Hindlimb muscle (tissue), 1 donor: ENCODE measurements around the gene CNN3. TPM values are rescaled to one million over a fixed set of nuclear protein-coding genes. Genes with fewer than 3 reads are reported as not detected.

Source experiments
- DNase-seq: peaks from one replicate; pipeline ENCODE4 v3.0.0-alpha.2; 2013
- polyA plus RNA-seq: library from polyadenylated mRNA; unstranded; fragments of 120-200 nt; gene quantifications from one replicate; pipeline ENCODE4 v1.2.1, GENCODE V29; 2013; ENCODE audit not compliant: insufficient read length

The CNN3 gene
- polyA plus RNA-seq, 1 donor: 353 TPM

DNA sequence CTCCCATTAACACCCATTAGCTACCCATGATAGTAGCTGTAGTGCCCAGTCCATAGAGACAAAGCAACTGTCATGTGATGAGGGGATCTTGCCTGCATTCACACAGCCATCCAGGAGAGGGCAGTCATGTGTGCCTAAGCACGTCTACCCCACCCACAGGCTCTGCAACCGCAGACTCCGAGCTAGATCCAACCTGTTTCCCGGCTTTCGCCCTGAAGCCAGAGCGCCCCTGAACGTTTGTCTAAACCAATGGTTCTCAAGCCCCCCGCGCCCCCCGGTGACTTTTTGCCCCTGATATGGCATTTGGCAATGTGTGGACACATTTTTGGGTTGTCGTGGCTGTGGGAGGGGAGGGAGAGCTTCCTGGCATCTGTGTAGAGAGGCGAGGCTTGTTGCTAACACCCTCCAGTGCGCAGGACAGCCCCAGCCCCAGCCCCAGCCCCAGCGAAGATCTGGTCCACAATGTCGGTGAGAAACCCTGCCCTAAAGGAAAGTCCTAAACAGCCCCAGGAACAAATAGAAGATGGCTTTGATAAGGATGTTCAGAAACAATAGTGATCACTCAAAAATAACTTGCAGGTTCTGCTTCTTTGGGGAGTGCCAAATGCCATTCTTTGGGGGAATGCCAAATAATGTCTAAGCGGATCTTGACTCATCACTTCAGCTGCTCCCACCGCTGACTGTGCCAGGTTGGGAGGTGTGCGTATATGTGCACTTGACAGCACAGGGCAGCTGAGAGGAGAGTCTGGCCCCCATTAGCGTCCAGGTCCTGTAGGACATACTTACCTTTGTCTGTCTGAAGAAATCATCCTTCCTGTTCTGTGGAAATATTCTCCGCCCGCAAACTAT lies 72.2 kb downstream of the CNN3 start:
- peak; percentile 93 for DNase-seq

DNA sequence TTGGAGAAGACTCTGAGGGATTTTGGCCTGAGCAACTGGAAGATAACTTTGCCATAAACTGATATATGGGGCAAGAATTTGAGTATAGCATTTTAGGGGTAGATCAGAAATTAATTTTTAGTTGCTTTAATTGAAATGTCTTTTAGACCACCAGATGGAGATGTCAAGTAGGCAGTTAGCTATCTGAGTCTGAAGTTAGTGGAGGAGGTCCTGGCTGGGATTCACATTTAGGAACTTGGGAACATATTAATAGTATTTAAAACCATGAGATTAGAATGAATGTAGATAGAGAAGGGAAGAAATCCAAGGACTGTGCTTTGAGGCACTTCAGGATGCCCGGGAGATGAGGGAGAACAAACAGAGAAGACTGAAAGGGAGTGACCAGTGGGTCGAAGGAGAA lies 74.1 kb downstream of the CNN3 start:
- no peak for DNase-seq

DNA sequence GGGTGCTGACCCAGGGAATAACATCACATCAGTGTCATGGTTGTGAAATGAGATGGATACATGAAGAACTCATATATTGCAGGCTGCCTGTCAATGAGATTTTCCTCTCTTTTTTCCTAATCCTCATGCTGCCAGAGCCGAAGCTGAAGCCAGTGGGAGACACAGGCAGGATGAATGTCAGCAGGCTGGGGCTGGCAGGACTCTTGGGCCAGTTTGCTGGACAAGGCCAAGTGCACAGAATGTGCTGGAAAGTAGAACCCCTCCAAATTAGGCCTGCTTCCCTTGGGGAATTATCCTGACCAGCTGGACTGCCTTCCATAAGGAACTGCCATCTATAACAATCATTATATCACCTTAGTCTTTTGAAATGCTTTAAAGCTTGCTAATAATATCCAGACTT lies 75.3 kb downstream of the CNN3 start:
- no peak for DNase-seq

Other genes with a start within 250 kb of the CNN3 start
- gene SLC44A3, start 106.8 kb downstream of the CNN3 start, polyA plus RNA-seq: 4.6 TPM
- gene ALG14, start 145.8 kb upstream of the CNN3 start, polyA plus RNA-seq: 5.5 TPM
- 14.0 TPM for gene TLCD4, start 190.2 kb upstream of the CNN3 start, polyA plus RNA-seq